ENCODE data around the gene UBE3D. TPM values are rescaled to one million over a fixed set of nuclear protein-coding genes. Genes with fewer than 3 reads are reported as not detected.

UBE3D gene
- total and polyA plus RNA-seq, 2 of the 8 experiments (the other 6 are each of a cell fraction or from before 2014, with no cell fraction given) = 5.7 to 16.3 TPM

DNA sequence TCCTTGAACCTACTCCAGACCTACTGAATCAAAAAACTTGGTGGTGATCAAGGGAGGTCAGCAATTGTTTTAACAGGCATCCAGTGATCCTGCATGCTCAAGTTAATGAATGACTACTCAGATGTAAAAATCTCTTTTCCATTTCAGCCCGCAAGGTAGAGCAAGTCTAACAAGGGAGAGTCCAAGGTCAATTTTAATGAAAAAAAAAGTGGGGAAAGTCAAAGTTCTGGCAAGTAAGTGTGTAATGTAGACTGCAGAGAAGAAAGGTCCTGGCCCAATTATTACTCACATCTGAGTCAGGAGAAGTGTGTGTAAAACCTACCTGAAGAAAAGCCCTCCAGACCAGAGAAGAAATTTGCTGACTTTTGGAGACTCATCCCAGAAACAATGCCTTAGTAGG lies 193.5 kb downstream of the UBE3D start (continued):
- TF ChIP-seq KDM4A (IDR thresholded peaks at IDR 0.05; ENCODE audit: low read depth, low read length, severe bottlenecking) (no peak), KDM5A (IDR thresholded peaks at IDR 0.05; ENCODE audit: low read length) (no peak)

Data from H1 (cell line).